Measurements from ENCODE around the gene USP36.
A peak's percentile ranks its signal among the peaks of the same experiment; 100 is the strongest.
"Not testable (repeated sequence)": the region's sequence is repeated elsewhere in the genome, so short reads cannot be mapped to it uniquely, and the experiment has no call there.

Gene USP36

GRCh38 chr17:78870621-78871020 lies 30.0 kb upstream of the USP36 start:
- DNase-seq, result no peak

DNA sequence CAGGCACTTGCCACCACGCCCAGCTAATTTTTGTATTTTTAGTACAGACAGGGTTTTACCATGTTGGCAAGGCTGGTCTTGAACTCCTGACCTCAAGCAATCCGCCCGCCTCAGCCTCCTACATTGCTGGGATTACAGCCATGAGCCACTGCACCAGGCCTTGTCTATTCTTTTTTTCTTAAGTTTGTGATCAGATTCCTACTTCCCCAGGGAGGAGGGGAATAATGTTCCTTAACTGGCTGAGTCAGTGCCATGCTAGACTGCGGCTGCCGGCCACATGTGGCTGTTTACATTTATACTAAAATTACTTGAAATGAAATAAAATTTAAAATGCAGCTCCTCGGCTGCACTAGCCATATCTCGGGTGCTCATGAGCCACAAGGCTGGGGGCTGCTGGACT lies 27.8 kb upstream of the USP36 start:
- no peak for DNase-seq

- DNase-seq, result not testable (repeated sequence)
Observed at GRCh38 chr17:78867046-78867445, 26.4 kb upstream of the USP36 start.

DNA sequence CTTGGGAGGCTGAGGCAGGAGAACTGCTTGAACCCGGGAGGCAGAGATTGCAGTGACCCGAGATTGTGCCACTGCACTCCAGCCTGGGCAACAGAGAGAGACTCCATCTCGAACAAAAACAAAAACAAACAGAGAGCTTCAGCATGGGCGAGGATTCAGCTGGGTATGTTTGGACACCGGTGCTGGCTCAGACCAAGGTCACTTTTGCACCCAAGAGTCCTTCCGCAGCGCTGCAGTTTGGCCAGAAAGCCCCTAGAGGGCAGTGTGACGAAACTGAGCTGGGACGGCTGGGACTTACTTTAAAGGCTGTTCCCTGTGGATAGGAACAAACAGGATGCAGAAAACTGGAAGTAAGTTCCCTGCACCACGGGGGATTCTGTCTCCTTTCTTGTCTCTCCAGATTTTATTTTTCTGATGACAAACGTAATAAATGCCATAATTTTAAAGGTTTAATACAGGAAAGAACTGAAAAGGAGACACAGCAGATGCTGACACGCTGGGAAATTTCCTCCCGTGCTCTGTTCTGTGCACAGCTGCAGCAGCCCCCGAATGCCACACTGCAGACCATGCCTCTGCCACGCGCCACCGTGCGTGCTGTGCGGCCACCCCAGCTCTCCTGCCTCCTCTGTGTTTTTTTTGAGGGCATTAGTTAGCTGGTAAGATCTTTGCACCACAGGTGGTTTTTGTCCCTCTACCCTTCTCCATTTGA lies 25.2 kb upstream of the USP36 start:
- peak; percentile 71 for DNase-seq

- no peak for DNase-seq
Observed at GRCh38 chr17:78864117-78864516, 23.5 kb upstream of the USP36 start.

- DNase-seq, result no peak
Observed at GRCh38 chr17:78862073-78863023, 21.7 kb upstream of the USP36 start.

DNA sequence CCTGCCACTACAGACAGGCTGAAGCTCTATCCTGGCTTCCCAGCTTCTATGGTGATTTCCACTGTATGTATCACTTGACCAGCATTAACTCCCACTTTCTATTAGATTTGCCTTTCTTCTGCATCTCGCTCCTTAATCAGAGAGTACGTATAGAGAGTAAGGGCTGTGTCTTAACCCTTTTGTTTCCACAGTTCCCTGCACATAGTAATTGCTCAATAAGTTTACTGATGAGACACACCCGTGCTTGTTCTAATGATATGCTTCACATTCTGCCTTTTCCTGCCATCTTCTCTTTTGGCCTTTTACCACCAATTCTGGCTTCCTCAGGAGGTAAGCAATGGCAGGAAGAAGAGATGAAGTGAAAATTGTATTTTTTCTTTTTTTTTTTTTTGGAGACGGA lies 20.6 kb upstream of the USP36 start:
- DNase-seq, result no peak

GRCh38 chr17:78859051-78859450 lies 18.4 kb upstream of the USP36 start:
- no peak for DNase-seq

- DNase-seq, result no peak
Observed at GRCh38 chr17:78857266-78857665, 16.7 kb upstream of the USP36 start.

DNA sequence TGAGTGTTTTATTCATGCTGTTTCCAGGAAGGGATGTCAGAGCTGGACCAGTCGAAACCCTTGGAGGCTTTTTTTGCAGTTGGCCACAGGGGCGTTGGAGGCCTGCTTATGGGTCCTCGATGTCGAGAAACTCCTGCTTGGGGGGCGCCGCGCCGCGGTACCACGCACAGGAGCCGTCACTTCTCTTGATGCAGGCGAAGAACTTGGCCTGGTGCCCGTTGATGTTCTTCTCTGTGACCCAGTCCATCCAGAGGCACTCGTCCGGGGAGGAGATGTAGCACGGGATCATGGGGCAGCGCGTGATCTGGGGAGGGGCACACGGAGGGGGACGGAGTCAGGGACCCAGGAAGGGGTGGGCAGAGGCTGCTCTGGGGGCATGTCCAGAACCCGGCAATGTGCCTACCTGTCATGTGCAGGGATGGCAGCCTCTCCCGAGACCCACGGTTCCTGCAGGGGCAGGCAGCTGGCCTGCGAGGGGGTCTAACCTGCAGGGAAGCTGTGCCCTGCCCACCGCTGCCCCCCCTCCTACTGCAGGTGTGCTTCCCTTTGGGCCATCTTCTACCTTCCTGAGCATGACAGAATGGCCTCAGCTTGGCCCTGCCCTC lies 15.0 kb upstream of the USP36 start:
- DNase-seq, result no peak

DNA sequence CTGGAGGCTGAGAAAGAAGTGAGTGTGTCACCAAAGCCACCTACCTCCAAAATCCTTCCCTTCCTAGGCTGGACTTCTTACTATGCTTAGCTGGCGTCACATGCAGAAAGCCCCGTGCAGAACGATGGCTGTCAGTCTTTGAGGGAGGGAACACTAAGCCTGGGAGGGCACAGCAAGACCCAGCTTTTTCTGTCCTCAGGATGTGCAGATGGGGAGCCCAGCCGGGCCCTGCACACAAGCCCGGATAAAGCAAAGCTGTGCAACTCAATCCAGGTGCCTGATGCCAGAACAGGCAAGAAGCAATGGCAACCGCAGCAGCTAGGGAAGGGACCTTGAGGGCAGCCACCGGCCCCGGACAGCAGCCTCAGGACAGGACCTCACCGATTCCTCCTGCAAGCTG lies 13.9 kb upstream of the USP36 start:
- DNase-seq, result no peak

- no peak for DNase-seq
Observed at GRCh38 chr17:78853926-78854394, 13.3 kb upstream of the USP36 start.

DNA sequence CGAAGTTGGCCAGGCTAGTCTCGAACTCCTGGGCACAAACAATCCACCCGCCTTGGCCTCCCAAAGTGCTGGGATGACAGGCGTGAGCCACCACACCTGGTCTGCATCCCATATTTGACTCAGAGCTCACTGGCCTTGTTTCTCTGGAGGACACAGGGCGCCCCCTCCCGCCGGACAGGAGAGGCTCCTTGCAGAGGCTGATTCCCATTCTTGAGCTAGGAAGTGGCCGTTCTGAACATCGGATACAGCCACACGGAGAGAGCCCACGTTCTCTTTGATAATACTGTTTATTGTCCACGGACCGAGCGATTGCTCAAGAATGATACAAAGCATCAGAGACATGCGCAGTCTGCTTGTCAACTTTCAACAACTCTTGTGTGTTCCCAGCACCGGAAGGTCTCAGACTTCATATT lies 12.1 kb upstream of the USP36 start:
- DNase-seq, result no peak

DNA sequence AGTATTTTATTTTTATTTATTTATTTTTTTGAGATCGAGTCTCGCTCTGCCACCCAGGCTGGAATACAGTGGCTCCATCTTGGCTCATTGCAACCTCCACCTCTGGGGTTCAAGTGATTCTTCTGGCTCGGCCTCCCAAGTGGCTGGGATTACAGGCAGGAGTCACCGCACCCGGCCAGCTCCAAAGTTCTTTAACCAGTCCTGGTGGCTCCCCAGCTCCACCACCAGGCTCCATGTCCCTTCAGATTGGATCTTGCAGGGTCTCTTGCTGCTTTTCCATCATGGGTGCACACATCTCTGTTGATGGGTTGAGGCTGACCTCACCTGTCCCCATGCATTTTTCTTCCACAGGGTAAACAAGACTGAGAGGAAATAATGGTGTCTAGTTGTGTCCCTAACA lies 8.4 kb upstream of the USP36 start:
- DNase-seq, result no peak

DNA sequence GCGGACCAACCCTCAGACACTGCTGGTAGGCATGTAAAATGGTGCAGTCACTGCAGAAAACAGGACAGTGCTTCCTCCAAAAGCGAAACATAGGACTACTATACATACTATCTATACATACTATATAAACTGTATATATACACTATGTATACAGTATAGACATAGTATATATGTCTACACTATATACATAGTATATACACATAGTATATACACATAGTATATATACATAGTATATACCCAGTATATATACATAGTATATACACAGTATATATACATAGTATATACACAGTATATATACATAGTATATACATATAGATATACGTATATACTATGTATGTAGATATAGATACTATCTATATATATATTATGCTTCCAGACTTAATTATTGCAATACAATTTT lies 6.4 kb upstream of the USP36 start:
- no peak for DNase-seq

DNA sequence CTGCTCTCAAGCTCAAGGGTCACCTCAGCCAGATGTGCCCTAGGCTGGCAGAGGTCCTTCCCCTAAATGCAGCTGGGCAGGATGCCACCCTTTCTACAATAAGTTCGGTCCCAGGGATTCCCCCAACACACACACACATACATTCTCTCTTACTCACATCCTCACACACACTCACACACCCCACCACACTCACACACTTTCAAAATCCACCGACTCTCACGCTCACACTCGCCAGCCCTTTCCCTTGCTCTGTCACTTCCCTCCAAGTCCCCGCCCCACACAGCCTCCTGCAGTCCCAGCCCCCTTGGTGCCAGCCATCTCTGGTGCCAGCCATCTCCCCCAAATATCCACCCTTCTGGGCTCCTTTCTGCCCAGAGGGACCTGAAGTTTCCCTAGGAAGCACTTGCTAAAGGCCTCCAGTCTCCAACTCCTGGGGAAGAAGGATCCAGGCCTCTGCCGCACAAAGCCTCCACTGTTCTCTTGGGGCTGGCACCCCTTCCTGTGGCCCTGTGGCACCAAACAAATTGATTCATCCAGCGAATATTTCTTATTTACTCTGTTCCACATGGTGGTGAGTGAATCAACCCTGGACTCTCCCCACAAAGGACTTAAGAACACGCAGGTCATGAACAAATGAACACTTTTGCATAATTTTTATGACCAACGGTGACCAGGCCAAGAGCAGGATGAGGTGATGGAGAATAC lies 3.8 kb upstream of the USP36 start:
- DNase-seq, result peak; percentile 13

DNA sequence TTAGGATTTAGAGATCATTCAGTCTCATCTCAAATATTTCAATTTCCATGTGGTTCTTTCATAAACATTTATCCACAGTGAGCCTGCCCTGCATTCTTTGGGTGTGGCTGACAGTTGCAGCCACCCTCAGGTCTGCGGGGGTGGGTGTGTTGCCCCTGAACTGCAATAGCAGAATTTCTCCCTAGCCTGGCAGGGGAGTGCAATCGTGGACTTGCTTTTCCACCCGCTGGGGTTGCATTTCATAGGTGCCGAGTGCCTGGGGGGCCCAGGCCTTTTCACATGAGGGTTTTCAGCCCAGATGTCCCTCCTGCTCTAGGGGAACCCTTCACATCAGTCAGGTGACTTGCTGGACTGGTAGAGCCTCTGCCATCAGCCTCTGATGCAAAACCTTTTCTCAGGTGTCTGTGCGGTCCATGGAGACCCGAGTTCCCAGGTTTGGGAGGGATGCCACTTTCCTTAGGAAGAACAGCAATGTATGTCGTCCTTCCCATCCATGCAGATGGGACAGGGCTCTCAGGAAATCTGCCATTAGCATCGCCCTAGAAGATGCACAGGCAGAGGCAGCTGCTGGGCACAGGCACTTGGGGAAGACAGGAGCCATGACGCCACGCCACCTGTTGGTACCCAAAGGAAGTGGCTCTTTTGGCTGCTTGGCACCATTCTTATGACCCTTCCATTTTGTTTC lies 2.4 kb upstream of the USP36 start:
- DNase-seq, result peak; percentile 70

DNA sequence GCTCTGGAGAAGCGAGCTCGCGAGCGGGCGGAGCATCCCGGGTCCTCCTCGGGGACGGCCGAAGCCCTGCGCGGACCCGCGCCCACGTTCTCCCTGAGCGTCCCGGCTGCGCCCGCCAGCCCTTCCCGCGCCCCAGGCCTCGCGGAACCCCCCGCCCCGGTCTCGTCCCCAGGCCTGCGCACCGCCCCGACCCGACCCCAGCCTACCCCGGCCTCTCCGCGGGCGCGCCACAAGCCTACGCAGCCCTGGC lies 159 bp downstream of the USP36 start:
- DNase-seq, result no peak

DNA sequence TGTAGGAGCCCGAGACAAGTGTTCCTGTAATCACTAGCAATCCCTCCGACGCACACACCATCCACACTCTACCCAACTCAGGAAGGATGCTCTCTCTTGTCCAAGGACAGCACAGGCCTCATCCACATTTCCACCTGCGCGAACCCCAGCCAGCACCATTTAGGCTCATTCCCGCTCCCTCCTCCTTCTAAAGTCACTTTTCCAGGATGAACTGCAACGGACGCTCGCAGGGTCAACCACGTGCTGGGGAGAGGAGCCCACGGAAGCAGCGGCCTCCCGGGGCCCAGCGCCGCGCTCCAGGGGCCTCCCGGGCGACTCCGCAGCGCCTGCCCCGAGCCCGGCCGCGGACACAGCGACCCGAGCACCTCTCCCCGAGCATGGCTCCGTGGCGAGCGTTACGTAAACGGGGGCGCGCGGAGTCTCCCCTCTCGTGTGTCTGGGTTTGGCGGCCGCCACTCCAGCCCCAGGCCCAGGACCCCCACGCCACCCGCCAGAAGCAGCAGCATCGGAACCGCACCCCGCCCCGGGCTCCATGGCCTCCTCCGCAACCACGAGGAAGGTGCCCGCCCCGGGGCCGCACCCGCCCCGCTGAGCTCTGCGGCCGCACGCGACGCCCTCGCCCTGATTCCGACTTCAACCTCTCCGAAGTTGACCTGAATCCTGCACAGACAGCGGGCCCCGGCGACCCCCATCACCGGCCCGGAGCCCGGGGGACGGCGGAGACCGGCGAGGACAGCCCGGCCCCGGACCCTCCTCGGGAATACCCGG lies 668 bp downstream of the USP36 start:
- DNase-seq, result peak; percentile 63

DNA sequence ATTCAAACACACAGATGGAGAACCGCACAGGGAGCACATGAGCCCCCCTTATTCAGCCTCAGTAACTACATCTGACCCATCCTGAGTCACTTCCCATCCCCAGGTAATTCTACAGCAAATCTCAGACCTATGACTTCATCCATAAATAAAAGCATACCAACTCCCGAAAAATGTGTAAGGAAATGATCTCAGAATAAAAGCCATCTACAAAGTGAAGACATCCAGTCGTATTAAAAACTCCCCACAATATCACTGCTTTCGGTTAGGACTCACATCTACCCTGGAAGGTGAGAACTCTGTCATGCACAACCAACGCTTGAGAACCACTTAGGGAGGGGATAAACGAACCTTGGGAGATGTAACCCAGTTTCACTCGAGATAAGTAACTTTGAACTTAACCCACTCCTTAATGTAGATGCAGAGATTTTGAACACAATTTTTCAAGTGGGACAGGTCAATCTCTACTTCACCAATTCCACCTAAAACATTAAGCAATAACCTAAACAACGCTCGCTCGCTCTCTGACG lies 1.3 kb downstream of the USP36 start:
- no peak for DNase-seq

DNA sequence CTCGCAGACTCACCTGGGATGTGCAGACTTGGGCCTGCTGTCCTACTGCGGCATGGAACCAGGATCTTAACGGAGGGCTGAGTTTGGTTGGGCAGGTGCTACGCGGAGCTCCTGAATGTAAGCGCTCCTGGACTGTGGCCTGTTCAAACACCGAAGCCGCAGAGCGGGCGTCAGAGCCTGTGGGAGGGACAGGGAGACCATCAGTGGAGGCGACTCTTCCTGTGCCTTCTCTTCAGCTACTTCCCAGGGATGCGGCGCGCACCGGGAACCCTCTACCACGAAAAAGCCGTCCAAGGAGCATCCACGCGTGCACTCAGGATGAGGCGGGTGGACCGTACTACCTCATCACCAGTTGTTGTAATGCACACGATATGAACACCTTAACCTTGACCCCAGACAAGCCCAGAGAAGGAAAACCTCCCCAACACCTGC lies 2.0 kb downstream of the USP36 start:
- DNase-seq, result no peak
